Muscle of leg (tissue), 11 donors: ENCODE measurements around the gene CD79A. TPM values are rescaled to one million over a fixed set of nuclear protein-coding genes. Genes with fewer than 3 reads are reported as not detected.
"Not testable (repeated sequence)": the region's sequence is repeated elsewhere in the genome, so short reads cannot be mapped to it uniquely, and the experiment has no call there.

Experiments
- DNase-seq: peaks from one replicate; pipeline ENCODE4 v3.0.0; 2013
- H3K27ac ChIP-seq: one replicate; pipeline ENCODE4 v1.5.1; 2013; ENCODE audit warnings: mild to moderate bottlenecking, low read length, control low read depth
- H3K27me3 ChIP-seq: one replicate; pipeline ENCODE4 v1.6.1; 2013; ENCODE audit warnings: low read length; ENCODE audit not compliant: control insufficient read depth, insufficient read depth
- H3K36me3 ChIP-seq: one replicate; pipeline ENCODE4 v1.6.1; 2013; ENCODE audit warnings: low read length; ENCODE audit not compliant: control insufficient read depth, insufficient read depth
- H3K4me1 ChIP-seq: one replicate; pipeline ENCODE4 v1.6.1; 2013; ENCODE audit warnings: low read length; ENCODE audit not compliant: control insufficient read depth, insufficient read depth
- H3K4me3 ChIP-seq: one replicate; pipeline ENCODE4 v1.5.1; 2013; ENCODE audit warnings: low read length, control low read depth
- H3K9me3 ChIP-seq: replicated peaks from 2 replicates; pipeline ENCODE4 v1.6.1; 2013; ENCODE audit warnings: low read depth, low read length; ENCODE audit not compliant: control insufficient read depth
- WGBS: methylation state at CpG from one replicate; pipeline ENCODE4 v1.1.5; 2013; ENCODE audit warnings: missing lambda C conversion rate; ENCODE audit not compliant: insufficient coverage; 5-methylcytosine and 5-hydroxymethylcytosine counted together
- polyA plus RNA-seq, 8 donors: library from polyadenylated mRNA; unstranded; fragments of 120-200 nt; gene quantifications; one replicate each; pipeline versions ENCODE4 v1.2.1 to v1.2.3, GENCODE V29; 2013; ENCODE audit warnings: inconsistent platforms in 1 of 8, low replicate concordance in 1 of 8; ENCODE audit not compliant: insufficient read length in 8 of 8, insufficient read depth in 1 of 8
- total RNA-seq: library from RNA; stranded (reverse); fragments of 120-200 nt; gene quantifications from one replicate; pipeline ENCODE4 v1.2.4, GENCODE V29; 2013

Gene CD79A
- total and polyA plus RNA-seq, 9 donors, result 0.49 to 1.8 (median 0.88) TPM

GRCh38 chr19:41911889-41912731 lies 35.0 kb downstream of the CD79A start:
- H3K9me3 ChIP-seq, result no peaks in the 10 kb centered on the region
- 6% methylated on average over 23 of the region's 29 CpGs for WGBS
- H3K4me3 ChIP-seq, result no peak overlapping the region
- no peak overlapping the region for H3K27ac ChIP-seq
- peaks cover 4% of the 10 kb centered on the region for H3K36me3 ChIP-seq
- H3K4me1 ChIP-seq, result no peaks in the 10 kb centered on the region
- DNase-seq, result no peak
- H3K27me3 ChIP-seq, result peaks cover 80% of the 10 kb centered on the region

DNA sequence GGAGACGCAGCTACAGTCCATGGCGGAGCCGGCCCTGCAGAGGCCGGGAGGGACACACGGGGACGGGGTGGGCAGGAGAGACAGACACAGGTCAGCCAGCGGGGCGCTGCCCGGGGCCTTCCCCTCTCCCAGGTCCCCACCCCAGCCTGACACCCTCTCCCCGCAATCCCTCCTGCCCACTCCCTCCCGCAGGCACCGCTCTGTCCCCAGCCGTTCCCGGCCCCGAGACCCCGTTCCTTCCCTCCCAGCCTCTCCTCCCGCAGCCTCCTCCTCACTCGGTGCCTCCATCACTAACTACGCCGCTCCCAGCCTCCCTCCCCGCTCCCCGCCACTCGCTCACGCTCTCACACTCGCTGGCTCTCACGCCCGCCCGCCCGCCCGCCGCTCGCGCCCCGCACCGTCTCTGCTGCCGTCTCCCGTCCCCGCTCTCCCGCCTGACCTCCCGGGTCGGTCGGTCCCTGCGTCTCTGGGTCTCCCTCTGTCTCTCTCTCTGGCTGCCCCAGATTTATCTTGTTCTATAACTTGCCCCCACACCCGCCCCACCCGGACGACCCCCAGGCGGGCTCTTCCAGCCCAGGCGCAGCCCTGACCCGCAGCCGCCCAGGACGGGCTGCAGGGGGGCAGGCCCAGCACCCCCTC lies 35.9 kb downstream of the CD79A start:
- WGBS, result under 1% methylated on average over 37 of the region's 51 CpGs
- H3K27me3 ChIP-seq, result peaks cover 89% of the 10 kb centered on the region

GRCh38 chr19:41913538-41914423 lies 36.7 kb downstream of the CD79A start:
- DNase-seq, result no peak
- no peak overlapping the region for H3K4me3 ChIP-seq
- H3K9me3 ChIP-seq, result no peaks in the 10 kb centered on the region
- no peak overlapping the region for H3K27ac ChIP-seq
- WGBS, result 5% methylated on average over 21 of the region's 21 CpGs
- H3K27me3 ChIP-seq, result peaks cover 96% of the 10 kb centered on the region
- no peaks in the 10 kb centered on the region for H3K36me3 ChIP-seq
- H3K4me1 ChIP-seq, result no peaks in the 10 kb centered on the region

More for the DNA sequence above, 35.9 kb downstream of the CD79A start:
- Histone ChIP-seq H3K27ac (no peak overlapping the region), H3K36me3 (no peaks in the 10 kb centered on the region), H3K4me1 (no peaks in the 10 kb centered on the region), H3K9me3 (no peaks in the 10 kb centered on the region), H3K4me3 (no peak overlapping the region)
- no peak for DNase-seq

GRCh38 chr19:41914424-41914834 lies 37.4 kb downstream of the CD79A start:
- not testable (repeated sequence) for H3K4me1 ChIP-seq, H3K36me3 ChIP-seq, DNase-seq, H3K27ac ChIP-seq, H3K4me3 ChIP-seq, H3K9me3 ChIP-seq
- H3K27me3 ChIP-seq, result peaks cover 95% of the 10 kb centered on the region
- no CpG with 5 or more reads among the region's 5 CpGs for WGBS

- Histone ChIP-seq H3K36me3 (no peaks in the 10 kb centered on the region), H3K9me3 (no peaks in the 10 kb centered on the region), H3K27ac (no peak overlapping the region), H3K27me3 (peaks cover 98% of the 10 kb centered on the region), H3K4me3 (no peak overlapping the region), H3K4me1 (no peaks in the 10 kb centered on the region)
- no peak for DNase-seq
- WGBS, result under 1% methylated on average over 34 of the region's 38 CpGs
These were observed 38.1 kb downstream of the CD79A start for GRCh38 chr19:41915021-41915775.

GRCh38 chr19:41915776-41916414 lies 38.8 kb downstream of the CD79A start:
- DNase-seq, result no peak
- Histone ChIP-seq H3K4me3 (no peak overlapping the region), H3K27ac (no peak overlapping the region), H3K36me3 (no peaks in the 10 kb centered on the region), H3K4me1 (peaks cover 2% of the 10 kb centered on the region), H3K9me3 (no peaks in the 10 kb centered on the region), H3K27me3 (peaks cover 98% of the 10 kb centered on the region)
- WGBS, result 34% methylated on average over 16 of the region's 27 CpGs

- Histone ChIP-seq H3K27me3 (peaks cover 98% of the 10 kb centered on the region), H3K27ac (no peak overlapping the region), H3K4me1 (peaks cover 5% of the 10 kb centered on the region), H3K4me3 (no peak overlapping the region), H3K36me3 (no peaks in the 10 kb centered on the region), H3K9me3 (no peaks in the 10 kb centered on the region)
- 47% methylated on average over 10 of the region's 12 CpGs for WGBS
- no peak for DNase-seq
These were observed 40.6 kb downstream of the CD79A start for GRCh38 chr19:41917676-41918075.

DNA sequence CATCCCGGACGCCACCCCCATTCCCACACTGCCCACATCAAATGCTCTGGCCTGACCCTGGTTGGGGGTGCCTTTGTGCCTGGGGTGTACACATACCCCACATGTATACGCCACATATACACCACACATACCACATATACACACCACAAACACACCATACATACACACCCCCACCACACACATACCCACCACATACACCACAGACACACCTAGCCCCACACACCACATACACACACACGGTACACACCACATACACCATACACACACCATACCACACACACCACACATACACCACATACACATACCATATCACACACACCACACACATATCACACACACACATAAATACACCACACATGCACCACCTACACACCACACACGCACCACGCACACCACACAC lies 41.0 kb downstream of the CD79A start:
- H3K9me3 ChIP-seq, result no peaks in the 10 kb centered on the region
- no peak overlapping the region for H3K4me3 ChIP-seq
- H3K36me3 ChIP-seq, result no peaks in the 10 kb centered on the region
- 89% methylated on average over 4 of the region's 6 CpGs for WGBS
- H3K4me1 ChIP-seq, result peaks cover 5% of the 10 kb centered on the region
- DNase-seq, result no peak
- H3K27me3 ChIP-seq, result peaks cover 98% of the 10 kb centered on the region
- H3K27ac ChIP-seq, result no peak overlapping the region

DNA sequence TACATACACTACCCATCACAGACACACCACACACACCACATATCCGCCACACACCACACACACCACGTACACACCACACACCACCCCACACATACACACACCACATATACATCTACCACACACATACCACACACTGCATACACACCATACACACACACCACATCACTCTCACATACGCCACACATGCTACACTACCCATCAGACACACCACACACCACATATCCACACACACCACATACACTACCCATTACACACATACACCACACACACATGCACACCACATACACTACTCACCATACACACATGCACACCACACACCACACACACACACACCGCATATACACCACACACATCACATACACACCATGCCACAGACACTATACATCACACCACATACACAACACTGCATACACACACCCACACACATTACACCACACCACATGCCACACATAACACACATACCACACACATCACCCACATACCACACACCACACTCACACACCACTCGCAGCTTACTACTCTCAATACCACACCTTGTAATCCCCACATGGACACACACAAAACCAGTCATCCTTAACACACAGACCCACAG lies 41.7 kb downstream of the CD79A start:
- Histone ChIP-seq H3K4me1 (peaks cover 5% of the 10 kb centered on the region), H3K4me3 (no peak overlapping the region), H3K27ac (no peak overlapping the region), H3K36me3 (no peaks in the 10 kb centered on the region), H3K27me3 (peaks cover 96% of the 10 kb centered on the region), H3K9me3 (no peaks in the 10 kb centered on the region)
- WGBS, result 78% methylated on average over 5 of the region's 5 CpGs
- DNase-seq, result no peak
